Measurements from ENCODE around the gene CAMSAP2.

The CAMSAP2 gene

DNA sequence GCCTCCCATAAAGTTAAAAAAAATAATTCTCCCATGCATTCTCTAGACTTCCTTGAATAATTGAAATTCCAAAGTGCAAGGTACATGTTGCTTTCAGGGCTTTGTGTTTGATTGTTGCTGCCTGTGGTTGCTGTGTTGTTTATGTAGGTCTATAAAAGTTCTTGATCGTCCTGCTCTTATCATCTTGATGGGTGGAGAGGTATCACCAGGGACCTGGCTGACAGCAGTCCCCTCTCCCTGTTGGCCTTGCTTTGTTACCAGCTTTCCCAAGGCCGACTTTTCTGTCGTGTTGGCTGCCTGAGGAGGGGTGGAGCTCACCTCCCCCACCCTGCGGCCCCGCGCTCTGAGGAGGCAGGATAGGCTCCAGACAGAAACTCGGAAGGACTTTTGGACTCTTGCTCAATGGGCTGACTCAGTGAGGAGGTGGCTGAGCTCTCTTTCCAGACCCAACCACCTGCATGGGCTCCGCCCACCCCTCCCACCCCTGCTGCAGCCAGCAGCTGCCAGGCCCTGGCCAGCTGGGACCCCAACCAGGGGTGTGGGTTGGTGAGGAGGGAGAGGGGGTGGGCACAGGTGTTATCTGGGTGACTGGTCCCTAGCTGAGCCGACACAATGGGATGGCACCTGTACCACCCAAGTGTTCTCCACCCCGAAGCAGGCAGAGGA, 158.0 kb downstream of the CAMSAP2 start:
- DNase-seq (ENCODE audit: low read depth in 2 of 2, low spot score in 1 of 2): no peak

DNA sequence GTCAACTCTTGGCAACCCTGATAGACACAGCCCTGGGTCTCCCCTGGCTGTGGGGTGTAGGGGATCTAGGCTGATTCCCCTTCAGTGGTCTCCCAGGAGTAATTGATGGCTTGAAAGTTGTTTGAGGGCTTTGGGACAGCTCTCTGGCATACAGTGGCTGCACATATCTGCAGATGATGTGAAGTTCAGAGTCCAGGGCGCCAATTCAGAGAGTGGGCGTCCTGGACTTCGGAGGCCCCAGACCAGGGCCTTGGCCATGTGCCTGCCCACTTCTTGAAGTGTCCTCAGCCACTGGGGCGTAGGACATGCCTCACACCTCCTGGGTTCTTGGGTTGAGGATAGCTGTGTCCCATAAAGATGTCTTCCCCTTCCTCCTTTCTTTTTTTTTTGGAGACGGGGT, 158.6 kb downstream of the CAMSAP2 start:
- no peak for DNase-seq (ENCODE audit: low read depth in 2 of 2, low spot score in 1 of 2)

GRCh38 chr1:200899015-200899386, 160.3 kb downstream of the CAMSAP2 start:
- DNase-seq (ENCODE audit: low read depth in 2 of 2, low spot score in 1 of 2): no peak

- no peak for DNase-seq (ENCODE audit: low read depth in 2 of 2, low spot score in 1 of 2)
Observed at GRCh38 chr1:200899451-200899915, 160.8 kb downstream of the CAMSAP2 start.

DNA sequence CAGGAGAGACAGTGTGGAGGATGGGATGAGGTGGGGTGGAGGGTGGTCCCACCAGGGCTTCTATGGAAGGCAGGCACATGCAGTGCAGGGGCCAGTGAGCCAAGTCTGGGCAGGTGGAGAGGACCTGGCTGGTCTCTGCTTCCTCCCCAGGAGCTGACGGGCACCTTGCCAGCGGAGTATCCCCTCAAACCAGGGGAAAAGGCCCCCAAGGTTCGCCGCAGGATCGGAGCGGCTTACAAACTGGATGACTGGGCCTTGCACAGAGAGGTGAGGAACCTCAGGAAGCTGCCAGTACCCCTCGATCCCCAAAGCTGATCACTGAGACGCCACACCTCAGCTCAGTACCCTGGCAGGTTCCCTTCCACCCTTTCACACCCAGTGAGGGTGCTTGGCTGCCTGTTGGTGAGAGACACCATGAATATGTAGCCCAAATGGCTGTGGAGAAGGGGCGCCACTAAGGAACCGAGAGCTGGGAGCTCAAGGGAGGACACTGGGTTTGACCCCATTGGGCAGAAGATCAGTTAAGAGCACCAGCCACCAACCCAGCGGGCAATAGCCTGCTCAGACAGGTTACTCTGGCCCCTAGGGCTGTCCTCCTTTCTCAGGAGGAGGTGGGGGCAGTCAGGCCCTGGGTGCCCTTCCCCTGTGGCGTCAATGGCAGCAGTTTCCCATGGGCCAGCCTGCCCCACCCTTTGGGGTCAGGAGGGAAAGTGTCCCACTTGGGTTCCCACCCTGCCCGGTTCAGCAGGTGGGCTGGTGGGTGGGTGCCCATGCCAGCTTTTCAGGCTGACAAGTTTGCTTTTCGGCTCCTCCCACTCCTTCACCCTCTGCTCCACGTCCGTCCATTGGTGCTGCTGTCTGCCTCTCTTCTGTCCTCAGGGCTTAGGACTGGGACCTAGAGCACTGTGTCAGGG, 161.5 kb downstream of the CAMSAP2 start:
- no peak for DNase-seq (ENCODE audit: low read depth in 2 of 2, low spot score in 1 of 2)

GRCh38 chr1:200900877-200901276, 162.2 kb downstream of the CAMSAP2 start:
- DNase-seq (ENCODE audit: low read depth in 2 of 2, low spot score in 1 of 2): no peak

GRCh38 chr1:200901350-200901749, 162.7 kb downstream of the CAMSAP2 start:
- no peak for DNase-seq (ENCODE audit: low read depth in 2 of 2, low spot score in 1 of 2)

- no peak for DNase-seq (ENCODE audit: low read depth in 2 of 2, low spot score in 1 of 2)
Observed at GRCh38 chr1:200901796-200902444, 163.2 kb downstream of the CAMSAP2 start.

- DNase-seq (ENCODE audit: low read depth in 2 of 2, low spot score in 1 of 2): no peak
Observed at GRCh38 chr1:200903793-200904192, 165.1 kb downstream of the CAMSAP2 start.

- no peak for DNase-seq (ENCODE audit: low read depth in 2 of 2, low spot score in 1 of 2)
Observed at GRCh38 chr1:200904772-200905171, 166.1 kb downstream of the CAMSAP2 start.

DNA sequence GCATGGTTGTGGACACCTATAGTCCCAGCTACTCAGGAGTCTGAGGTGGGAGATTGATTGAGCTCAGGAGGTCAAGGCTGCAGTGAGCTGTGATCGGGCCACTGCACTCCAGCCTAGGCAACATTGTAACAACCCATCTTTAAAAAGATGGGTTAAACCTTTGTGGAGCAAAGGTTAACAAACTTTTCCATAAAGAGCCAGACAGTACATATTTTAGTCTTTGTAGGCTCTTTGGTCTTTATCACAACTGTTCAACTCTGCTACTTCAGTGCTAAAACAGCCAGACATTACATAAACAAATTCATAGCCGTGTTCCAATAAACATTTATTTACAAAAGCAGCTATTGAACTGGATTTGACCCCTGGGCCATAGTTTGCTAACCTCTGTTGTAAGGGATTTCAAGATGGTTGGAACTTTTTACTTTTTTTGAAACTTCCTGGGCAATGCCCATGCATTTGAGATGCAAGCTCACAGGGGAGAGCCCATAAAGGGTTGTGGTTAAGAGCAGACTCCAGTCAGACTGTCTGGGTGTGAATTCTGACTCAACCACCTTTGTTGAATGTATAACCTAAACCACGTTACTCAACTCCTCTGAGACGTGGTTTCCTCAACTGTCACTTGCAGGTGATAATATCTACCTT, 166.8 kb downstream of the CAMSAP2 start:
- peak in 1 of 2 donors; percentile 6 for DNase-seq (ENCODE audit: low read depth in 2 of 2, low spot score in 1 of 2)

GRCh38 chr1:200906491-200906890, 167.8 kb downstream of the CAMSAP2 start:
- DNase-seq (ENCODE audit: low read depth in 2 of 2, low spot score in 1 of 2): no peak

DNA sequence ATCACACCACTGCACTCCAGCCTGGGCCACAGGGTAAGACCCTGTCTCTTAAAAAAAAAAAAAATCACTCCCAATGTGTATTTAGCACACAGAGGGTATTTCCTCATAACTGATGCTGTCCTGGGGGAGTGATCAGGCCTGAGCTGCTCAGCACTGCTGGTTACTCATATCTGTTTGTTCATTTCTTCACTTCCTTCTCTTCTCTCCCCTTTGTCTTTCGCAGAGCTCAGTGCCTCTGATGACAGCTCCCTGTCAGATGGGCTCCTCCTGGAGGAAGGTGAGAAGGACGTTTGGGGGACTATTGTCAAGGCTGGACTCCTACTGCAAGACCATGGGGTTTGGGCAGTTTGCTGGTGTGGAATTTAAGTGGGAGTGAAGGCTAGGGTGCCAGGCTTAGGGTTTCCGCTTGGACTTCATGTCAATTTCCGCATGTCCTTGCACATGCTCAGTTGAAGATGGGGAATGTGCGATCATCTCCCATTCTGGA, 169.0 kb downstream of the CAMSAP2 start:
- no peak for DNase-seq (ENCODE audit: low read depth in 2 of 2, low spot score in 1 of 2)

GRCh38 chr1:200908191-200908868, 169.6 kb downstream of the CAMSAP2 start:
- DNase-seq (ENCODE audit: low read depth in 2 of 2, low spot score in 1 of 2): no peak

DNA sequence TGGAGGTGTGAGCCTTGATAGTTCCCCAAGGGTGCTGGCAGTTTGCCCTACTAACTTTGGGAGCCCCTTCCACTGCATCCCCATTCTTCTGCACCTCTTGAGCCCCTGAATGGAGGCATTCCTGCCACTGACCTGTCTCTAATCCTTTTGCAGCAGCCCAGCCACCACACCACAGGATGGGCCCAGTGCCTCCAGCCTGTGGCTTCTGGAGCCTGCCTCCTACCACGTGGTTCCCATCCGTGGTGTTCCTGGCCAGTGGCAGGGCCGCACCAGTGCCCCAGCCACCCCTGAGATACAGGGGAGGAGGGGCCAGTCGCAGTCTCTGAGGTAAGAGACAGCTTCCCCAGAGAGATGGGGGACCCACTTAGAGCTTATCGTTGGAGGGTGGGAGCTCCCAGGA, 170.4 kb downstream of the CAMSAP2 start:
- DNase-seq (ENCODE audit: low read depth in 2 of 2, low spot score in 1 of 2): no peak

DNA sequence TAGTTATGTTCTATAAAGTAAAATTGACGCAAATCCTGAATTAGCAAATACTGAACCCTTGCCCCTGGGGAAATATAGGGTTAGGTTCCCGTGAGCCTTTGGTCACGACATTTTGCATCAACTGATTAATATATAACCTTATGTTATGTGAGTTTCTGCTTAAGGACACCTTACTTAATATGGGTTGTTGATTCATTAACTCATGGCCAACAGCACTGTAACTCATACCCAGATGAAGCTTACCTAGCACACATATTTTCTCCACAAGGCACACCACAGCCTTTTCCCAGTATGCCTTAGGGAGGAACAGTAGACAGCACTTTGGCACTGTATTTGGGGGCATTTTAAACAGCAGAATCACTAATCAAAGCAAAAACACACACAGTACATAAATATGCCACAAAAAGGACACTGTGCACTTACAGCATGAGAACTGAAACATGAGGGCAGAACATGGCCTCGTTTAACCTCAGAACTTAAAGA, 171.1 kb downstream of the CAMSAP2 start:
- no peak for DNase-seq (ENCODE audit: low read depth in 2 of 2, low spot score in 1 of 2)

Data from stimulated activated CD8-positive, alpha-beta memory T cell treated with anti-CD3 and anti-CD28 coated beads, Interleukin-4, amount 100 ng/mL, for 4 hours (primary cell).